Right lobe of liver (tissue), 6 donors: ENCODE results near the gene NCF4. TPM values are rescaled to one million over a fixed set of nuclear protein-coding genes. Genes with fewer than 3 reads are reported as not detected.

ENCODE experiments used
- ATAC-seq, 4 donors: fragments of 200-7000 bp; cut with Tn5 transposase; one replicate each; pipeline ENCODE4 v1.9.1; 2020; ENCODE audit warnings: mild to moderate bottlenecking in 4 of 4, moderate library complexity in 4 of 4
- DNase-seq, 3 donors: peaks; one replicate each; pipeline ENCODE4 v3.0.0-alpha.2; 2020
- H3K27ac ChIP-seq, 3 donors: fragments of 200-600 bp; one replicate each; pipeline ENCODE4 v1.8.0; 2022
- H3K27me3 ChIP-seq, 2 donors: fragments of 200-600 bp; one replicate each; pipeline ENCODE4 v1.8.0; 2022
- H3K36me3 ChIP-seq, 4 donors: fragments of 200-600 bp; sonication (generic) in 1 of 4; one replicate each; pipeline versions ENCODE4 v1.5.1 to v1.8.0; 2017 to 2022; ENCODE audit warnings: control low read depth in 1 of 4
- H3K4me1 ChIP-seq, 4 donors: fragments of 200-600 bp; sonication (generic) in 1 of 4; one replicate each; pipeline versions ENCODE4 v1.5.1 to v1.8.0; 2017 to 2022; ENCODE audit warnings: control low read depth in 1 of 4
- H3K4me3 ChIP-seq, 3 donors: fragments of 200-600 bp; one replicate each; pipeline ENCODE4 v1.8.0; 2022
- H3K9me3 ChIP-seq, 4 donors: fragments of 200-600 bp; sonication (generic) in 1 of 4; one replicate each; pipeline versions ENCODE4 v1.5.1 to v1.8.0; 2017 to 2022; ENCODE audit warnings: control low read depth in 1 of 4
- CTCF ChIP-seq, 4 donors: fragments of 200-600 bp in 3 of 4; fragments of 450-650 bp in 1 of 4; IDR thresholded peaks; one replicate each; pipeline versions ENCODE4 v1.5.1 to v1.8.0; 2016 to 2022; ENCODE audit warnings: antibody characterized with exemption in 4 of 4, mild to moderate bottlenecking in 2 of 4
- POLR2A ChIP-seq: fragments of 450-650 bp; IDR thresholded peaks from one replicate; pipeline ENCODE4 v1.6.1; 2017; ENCODE audit warnings: antibody characterized with exemption, mild to moderate bottlenecking
- WGBS: methylation state at CpG from one replicate; pipeline ENCODE4 v1.1.6; 2018; ENCODE audit warnings: low coverage, low lambda C conversion rate; ENCODE audit not compliant: insufficient coverage; ENCODE audit errors: missing lambda C conversion rate; 5-methylcytosine and 5-hydroxymethylcytosine counted together
- intact Hi-C, 2 donors: fragments of 100-400 bp; cut with DNase I; formaldehyde crosslinking; loops; one replicate each; pipeline versions ENCODE4 v1.11.2 to v1.14.1; 2022
- total RNA-seq, 6 experiments: library from RNA; depleted of rRNA in 2 of 6; stranded (reverse); fragments of >200 nt in 2 of 6; fragmentation: NEBNext Ultra II Directional in 3 of 6; extraction: Animal tissue kit (Norgen Biotek cat#: 25700) in 3 of 6; gene quantifications; one replicate each; pipeline versions ENCODE4 v1.1.0 to v1.2.4, GENCODE V29; 2016 to 2023
- donor health status: DM: no; HTN: yes; CAD: no.
- donor health status: DM: no; HTN: no; CAD: no.
- donor health status: DM: no; HTN: no; CAD: no.
- donor health status: DM: no; HTN: yes; CAD: no.
- donor health status: DM: no; HTN: yes; CAD: no.

NCF4 gene
- total RNA-seq, 6 experiments from 2014 or later = 2.3 to 6.2 (median 4.0) TPM

- intact Hi-C loops = loop anchor here (10.0 kb wide), 2 partner anchors 93 to 103 kb away; no protein-coding TSS in a partner anchor
- DNase-seq (no peak), ATAC-seq (no peak)
These were observed 10.9 kb downstream of the NCF4 start for GRCh38 chr22:36871669-36872081.

GRCh38 chr22:36872084-36872483 lies 11.3 kb downstream of the NCF4 start:
- Histone ChIP-seq H3K27me3 (no peaks in the 10 kb centered on the region), H3K9me3 (no peaks in the 10 kb centered on the region), H3K27ac (no peak overlapping the region), H3K4me1 (peaks cover 0 to 12% (median 5%) of the 10 kb centered on the region in 4 donors), H3K36me3 (no peaks in the 10 kb centered on the region), H3K4me3 (no peak overlapping the region)
- TF ChIP-seq CTCF (IDR thresholded peaks at IDR 0.05) = no peak
- intact Hi-C loops = loop anchor here (10.0 kb wide), 2 partner anchors 93 to 103 kb away; no protein-coding TSS in a partner anchor
- 57% methylated on average over 1 of the region's 3 CpGs for WGBS
- ATAC-seq (no peak), DNase-seq (no peak)

More at GRCh38 chr22:36871669-36872081, 10.9 kb downstream of the NCF4 start:
- Histone ChIP-seq H3K27ac (no peak overlapping the region), H3K4me1 (peaks cover 0 to 12% (median 5%) of the 10 kb centered on the region in 4 donors), H3K9me3 (no peaks in the 10 kb centered on the region), H3K36me3 (no peaks in the 10 kb centered on the region), H3K27me3 (no peaks in the 10 kb centered on the region), H3K4me3 (no peak overlapping the region)
- no peak for TF ChIP-seq CTCF (IDR thresholded peaks at IDR 0.05)
- no peak for TF ChIP-seq POLR2A
- WGBS = 77% methylated on average over 3 of the region's 11 CpGs

- Histone ChIP-seq H3K27ac (peak overlapping the region in 1 of 3 donors; percentile 23), H3K27me3 (no peaks in the 10 kb centered on the region), H3K36me3 (no peaks in the 10 kb centered on the region), H3K4me1 (peaks cover 0 to 12% (median 5%) of the 10 kb centered on the region in 4 donors), H3K4me3 (no peak overlapping the region), H3K9me3 (no peaks in the 10 kb centered on the region)
- no peak for TF ChIP-seq CTCF (IDR thresholded peaks at IDR 0.05)
- intact Hi-C loops = loop anchor here (10.0 kb wide), 2 partner anchors 92 to 102 kb away; no protein-coding TSS in a partner anchor
- WGBS = 81% methylated on average over 2 of the region's 2 CpGs
- no peak for DNase-seq
- ATAC-seq = no peak
These were observed 12.2 kb downstream of the NCF4 start for GRCh38 chr22:36872866-36873498.

GRCh38 chr22:36873614-36874308 lies 13.0 kb downstream of the NCF4 start:
- no peaks in the 10 kb centered on the region for H3K36me3 ChIP-seq
- TF ChIP-seq POLR2A = no peak
- TF ChIP-seq CTCF (IDR thresholded peaks at IDR 0.05) = peak; percentile 56 to 75 (median 68)
- no peak overlapping the region for H3K4me3 ChIP-seq
- DNase-seq = peak in 2 of 3 donors; percentile 56 to 69
- intact Hi-C loops = loop anchor here (10.0 kb wide), 2 partner anchors 91 to 101 kb away; no protein-coding TSS in a partner anchor
- ATAC-seq = peak; percentile 94 to 98 (median 96)
- 24% methylated on average over 6 of the region's 6 CpGs for WGBS
- H3K27ac ChIP-seq = peak overlapping the region; percentile 23 to 56 (median 24)
- H3K27me3 ChIP-seq = no peaks in the 10 kb centered on the region
- peaks cover 0 to 12% (median 5%) of the 10 kb centered on the region in 4 donors for H3K4me1 ChIP-seq
- H3K9me3 ChIP-seq = no peaks in the 10 kb centered on the region
